Nucleus accumbens (tissue), 56 donors: ENCODE data around the gene SMIM20.
A peak's percentile ranks its signal among the peaks of the same experiment; 100 is the strongest.

Experiments used
- DNase-seq, 56 donors: peaks; one replicate each; lab custom pipeline; 2025; lab: John Stamatoyannopoulos, UW

SMIM20 gene

DNA sequence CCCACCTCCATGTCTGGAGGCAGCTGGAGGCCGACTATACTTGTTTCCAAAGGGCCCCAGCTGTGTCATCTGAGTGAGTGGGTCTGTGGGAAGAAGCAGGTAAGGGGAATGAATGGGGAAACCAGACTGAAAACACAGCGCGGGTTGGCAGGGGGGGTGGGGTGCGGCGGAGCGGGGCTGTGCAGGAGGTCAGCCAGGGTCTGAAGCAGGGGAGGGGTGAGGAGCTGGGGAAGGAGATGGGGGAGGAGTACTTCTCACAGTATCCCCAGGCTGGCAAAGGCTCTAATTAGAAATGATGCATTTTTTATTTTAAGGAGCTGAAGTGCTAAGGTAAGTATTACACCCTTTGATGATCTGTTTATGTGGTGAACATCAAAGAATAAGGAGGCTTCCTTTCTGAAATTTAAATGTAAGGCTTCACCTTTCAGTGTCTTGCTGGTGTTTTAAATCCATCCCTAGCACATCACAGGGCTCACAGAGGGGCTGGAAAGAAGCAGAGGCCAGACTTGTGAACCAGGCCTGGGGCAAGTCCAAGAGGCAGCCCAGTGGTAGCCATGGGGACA, 37.5 kb downstream of the SMIM20 start:
- no peak for DNase-seq

GRCh38 chr4:25953740-25954139, 39.7 kb downstream of the SMIM20 start:
- no peak for DNase-seq

GRCh38 chr4:25954293-25954904, 40.4 kb downstream of the SMIM20 start:
- DNase-seq, result no peak

- no peak for DNase-seq
Observed at GRCh38 chr4:25955705-25956104, 41.7 kb downstream of the SMIM20 start.

DNA sequence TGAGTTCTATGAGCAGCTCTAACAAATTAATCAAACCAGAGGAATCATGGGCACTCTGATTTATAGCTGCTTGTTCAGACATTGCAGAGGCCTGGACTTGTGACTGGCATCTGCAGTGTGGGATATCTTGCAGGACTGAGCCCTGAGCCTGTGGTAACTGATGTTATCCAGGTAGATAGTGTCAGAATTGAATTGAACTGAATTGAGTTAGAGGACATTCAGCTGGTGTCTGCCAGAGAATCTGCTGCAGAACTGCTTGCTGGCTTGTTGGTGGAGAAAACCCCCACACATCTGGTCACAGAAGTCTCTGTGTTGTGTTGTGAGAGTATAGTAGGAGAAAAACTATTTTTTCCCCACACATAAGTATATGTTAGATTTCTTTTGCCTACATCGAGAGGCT, 42.2 kb downstream of the SMIM20 start:
- DNase-seq, result no peak

DNA sequence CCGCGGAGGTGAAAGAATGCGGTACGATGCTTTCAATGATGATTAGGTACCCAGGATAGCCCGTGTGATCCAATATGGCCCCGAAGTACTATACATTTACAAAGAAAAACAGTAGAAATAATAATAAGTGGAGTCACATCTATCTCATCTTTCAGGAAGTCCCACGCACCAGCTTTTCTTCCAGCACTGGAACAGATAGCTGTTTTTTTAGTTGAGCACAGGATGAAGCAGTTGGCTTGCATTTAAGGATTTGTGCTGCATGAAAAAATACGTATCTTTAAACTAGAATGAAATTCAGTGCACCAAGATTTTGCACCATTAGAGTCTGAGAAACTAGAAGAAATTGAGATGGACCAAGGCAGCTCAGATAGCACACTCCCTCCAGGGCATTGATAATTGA, 44.1 kb downstream of the SMIM20 start:
- no peak for DNase-seq

DNA sequence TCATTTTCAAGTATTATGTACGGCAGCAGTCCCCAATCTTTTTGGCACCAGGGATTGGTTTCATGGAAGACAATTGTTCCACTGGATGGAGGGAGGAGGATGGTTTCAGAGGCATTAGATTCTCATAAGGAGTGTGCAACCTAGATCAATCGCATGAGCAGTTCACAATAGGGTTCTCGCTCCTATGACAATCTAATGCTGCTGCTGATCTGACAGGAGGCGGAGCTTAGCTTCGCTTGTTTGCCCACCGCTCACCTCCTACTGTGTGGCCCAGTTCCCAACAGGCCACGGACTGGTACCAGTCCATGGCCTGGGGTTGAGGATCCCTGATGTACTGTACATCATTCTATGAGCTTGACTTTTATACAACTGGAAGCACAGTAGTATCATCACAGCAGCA, 48.4 kb downstream of the SMIM20 start:
- no peak for DNase-seq

DNA sequence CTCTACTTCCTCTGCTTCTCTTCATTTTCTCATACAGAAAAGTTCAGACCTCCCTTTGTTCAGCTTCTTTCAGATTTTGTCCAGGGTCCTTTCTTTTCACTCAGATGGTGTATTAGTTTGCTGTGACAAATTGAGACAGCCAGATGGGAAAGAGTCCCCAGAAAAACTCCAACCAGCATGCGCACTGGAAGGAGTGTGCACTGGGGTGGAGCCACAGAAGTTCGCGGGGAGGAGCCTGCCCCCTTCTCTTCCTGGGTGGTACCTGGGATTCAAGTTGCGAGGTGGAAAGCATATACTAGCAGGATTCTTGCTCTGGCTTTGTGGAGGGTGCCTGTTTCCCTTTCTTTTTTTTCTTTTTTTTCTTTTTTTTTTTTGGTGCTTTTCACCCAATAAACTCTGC, 51.6 kb downstream of the SMIM20 start:
- DNase-seq, result no peak

DNA sequence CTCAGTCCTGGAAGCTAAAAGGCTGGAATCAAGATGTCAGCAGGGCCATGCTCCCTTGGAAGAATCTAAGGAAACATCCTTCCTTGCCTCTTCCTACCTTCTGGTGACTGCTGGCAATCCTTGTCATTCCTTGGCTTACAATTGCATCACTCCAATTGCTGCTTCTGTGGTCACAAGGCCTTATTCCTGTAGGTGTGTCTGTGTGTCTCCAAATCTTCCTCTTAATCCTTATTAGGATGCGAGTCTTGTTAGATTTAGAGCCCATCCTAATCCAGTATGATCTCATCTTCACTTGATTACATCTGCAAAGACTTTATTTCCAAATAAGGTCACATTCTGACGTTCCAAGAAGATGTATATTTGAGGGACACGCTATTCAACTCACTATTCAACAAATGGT, 52.2 kb downstream of the SMIM20 start:
- no peak for DNase-seq

DNA sequence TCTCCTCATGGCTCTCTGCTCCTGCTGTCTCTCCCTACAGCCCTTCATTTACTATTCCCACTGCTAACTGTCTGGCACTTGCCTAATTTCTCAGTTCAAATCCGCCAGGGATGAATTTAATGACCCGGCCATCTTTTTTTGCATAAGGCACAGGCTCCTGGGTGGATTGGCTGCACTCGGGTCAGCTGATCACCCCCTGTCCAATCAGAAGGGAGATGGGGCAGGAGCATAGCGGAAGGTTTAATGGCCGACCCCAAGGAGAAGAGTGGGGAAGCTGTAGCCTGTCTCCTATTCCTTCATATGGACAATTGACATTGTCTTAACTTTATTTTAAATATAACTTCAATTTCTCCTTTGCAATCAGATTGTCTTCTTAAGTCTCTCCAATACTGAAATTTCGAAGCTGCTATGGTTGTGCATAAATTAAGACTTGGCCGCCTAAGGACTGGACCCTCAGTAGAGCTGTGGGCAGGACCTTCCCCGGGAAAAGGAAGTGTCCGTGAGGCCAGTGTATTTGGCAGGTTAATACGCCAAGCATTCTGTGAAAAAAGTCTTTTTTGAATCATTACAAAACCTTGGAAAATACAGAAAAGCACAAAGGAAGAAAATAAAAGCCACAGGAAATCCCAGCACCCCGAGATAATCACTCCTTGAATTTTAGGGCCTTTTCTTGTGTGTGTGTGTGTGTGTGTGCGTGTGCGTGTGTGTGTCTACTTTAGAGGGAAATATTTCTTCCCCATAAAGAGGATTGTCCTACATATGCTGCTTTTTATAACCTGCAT, 55.5 kb downstream of the SMIM20 start:
- no peak for DNase-seq

DNA sequence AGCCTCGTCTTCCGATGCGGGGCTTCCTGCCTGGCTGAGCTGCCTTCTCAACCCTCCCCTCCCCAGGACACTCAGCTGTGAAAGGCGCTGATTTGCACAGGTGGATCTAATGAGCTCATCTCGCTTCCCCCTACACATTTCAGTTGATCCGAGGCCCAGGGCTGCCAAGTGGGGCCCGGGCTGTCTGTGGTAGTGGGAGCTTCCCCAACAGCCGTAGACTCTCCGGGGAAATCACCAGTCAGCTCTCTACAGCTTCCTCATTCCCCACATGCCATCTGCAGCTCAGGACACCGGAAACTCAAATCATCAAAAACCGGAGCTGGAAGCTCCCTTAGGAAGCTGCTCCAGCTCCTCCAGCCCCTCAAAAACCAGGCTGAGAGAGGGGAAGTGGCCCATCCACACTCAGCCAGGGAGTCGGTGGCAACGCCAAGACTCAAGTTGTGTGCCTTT, 56.2 kb downstream of the SMIM20 start:
- peak in 5 of 56 donors; percentile 6 to 28 (median 12) for DNase-seq

DNA sequence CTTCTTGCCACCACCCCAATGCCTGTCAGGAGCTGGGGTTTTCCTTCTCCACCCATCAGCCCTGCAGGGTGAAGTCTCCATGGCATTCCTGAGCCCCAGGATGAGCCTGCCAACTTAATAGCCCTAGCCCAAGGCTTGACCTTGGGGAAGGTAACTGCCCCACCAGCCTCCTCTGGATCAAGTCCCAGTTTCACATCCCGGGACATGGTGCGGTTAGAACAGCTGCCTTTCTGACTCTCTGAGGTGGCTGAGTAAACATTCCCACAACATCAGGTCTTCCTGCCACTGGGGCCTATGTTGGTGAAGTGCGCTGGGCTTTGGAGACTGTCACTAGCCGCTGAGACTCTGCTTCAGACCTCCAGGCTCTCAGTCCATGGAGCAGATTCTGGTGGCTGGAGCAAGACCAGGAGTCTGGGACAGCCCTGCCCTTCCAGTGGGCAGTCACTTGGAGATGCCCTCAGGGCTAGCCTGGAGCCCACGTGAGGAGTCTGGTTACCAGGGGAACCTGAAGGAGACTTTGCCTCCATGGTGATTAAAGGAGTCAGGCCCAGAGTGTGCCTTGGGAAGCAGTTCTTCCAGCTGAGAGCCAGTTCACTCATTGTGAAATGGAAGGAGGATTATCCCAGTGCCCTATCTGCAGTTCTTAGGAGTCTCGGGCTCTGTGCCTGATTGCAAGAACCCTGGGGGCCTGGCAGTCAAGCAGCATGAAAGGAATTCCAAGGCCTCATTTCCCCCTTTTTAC, 56.8 kb downstream of the SMIM20 start:
- peak in 18 of 56 donors; percentile 2 to 65 (median 30) for DNase-seq

DNA sequence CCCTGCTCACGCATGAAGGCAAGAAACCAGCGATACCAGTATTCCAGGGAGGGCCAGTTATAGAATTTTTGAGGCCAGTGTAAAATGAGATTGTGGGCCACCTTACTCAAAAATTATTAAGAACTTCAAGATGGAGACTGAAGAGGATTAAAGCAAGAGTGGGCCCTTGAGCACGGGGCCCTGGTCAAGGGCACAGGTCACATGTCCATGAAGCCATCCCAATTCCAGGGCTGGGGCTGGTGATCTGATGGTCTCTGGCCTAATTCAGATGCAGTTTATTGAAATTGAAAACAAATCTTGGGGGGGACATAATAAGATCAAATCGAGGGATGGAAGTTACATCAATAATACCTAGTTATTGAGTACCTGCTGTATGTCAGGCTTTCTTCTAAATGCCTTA, 58.3 kb downstream of the SMIM20 start:
- no peak for DNase-seq

GRCh38 chr4:25972984-25973745, 59.1 kb downstream of the SMIM20 start:
- DNase-seq, result no peak

- DNase-seq, result no peak
Observed at GRCh38 chr4:25976780-25977179, 62.8 kb downstream of the SMIM20 start.

DNA sequence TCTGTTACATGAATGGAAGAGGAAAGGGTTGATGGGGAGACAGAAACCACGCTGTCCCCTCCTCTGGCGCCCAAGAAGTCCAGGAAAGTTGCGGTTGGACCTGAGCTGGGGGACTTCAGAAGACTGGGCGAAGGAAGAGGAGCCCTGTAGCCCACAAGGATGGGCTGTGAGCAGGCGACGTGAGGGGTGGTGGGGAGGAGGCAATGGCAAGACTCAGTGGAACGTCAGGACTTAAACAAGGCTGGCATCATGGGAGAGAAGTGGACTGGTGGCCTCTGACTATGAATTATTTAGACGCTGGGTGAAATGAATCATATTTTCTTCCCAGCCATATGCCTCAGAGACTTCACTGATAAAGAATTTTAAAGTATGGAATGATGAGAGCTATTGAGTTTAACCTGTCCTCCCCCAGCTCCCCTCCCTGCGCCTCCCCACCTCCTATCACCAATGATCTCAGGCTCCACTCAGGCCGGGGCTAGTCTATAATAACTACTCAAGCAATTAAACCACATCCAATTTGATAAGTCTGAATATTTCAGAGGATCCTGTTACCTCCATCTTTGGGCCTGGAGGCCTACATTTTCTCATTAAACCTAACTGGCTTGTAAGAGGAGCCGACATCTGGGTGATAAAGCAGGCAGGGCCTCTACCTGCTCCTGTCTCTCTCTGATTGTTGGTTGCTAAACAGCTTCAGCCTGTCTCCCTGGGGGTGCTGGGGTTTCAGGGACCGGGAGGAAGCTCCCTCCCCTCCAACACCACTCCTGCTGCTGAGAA, 63.6 kb downstream of the SMIM20 start:
- no peak for DNase-seq

- DNase-seq, result no peak
Observed at GRCh38 chr4:25978327-25978726, 64.3 kb downstream of the SMIM20 start.
